GM06990 (cell line): ENCODE measurements around the gene LRRC75B.
"Not testable (repeated sequence)": the region's sequence is repeated elsewhere in the genome, so short reads cannot be mapped to it uniquely, and the experiment has no call there.

Experiments used
- DNase-seq: peaks from one replicate; pipeline ENCODE4 v3.0.0-alpha.2; 2011; ENCODE audit not compliant: insufficient read length; ENCODE audit errors: extremely low read depth
- H3K27me3 ChIP-seq: replicated peaks from 2 replicates; pipeline ENCODE4 v1.6.0; 2011; ENCODE audit warnings: low read length; ENCODE audit not compliant: control insufficient read depth, insufficient read depth
- H3K36me3 ChIP-seq: 2 replicates; pipeline ENCODE4 v1.5.1; 2011; ENCODE audit warnings: low read length; ENCODE audit not compliant: control insufficient read depth, insufficient read depth
- H3K4me3 ChIP-seq: replicated peaks from 2 replicates; pipeline ENCODE4 v1.5.1; 2011; ENCODE audit warnings: low read depth, mild to moderate bottlenecking, control low read depth, low read length
- CTCF ChIP-seq: IDR thresholded peaks from 2 replicates; pipeline ENCODE4 v1.5.1; 2011; ENCODE audit warnings: low read length, control low read depth, mild to moderate bottlenecking, inconsistent platforms; ENCODE audit not compliant: insufficient read depth, poor library complexity, severe bottlenecking

Gene LRRC75B

GRCh38 chr22:24592851-24593558 is at the start of gene LRRC75B:
LRRC75B (minus strand) TSS chr22:24593073; CDS start chr22:24593039, 34 bp downstream.
- no peaks in the 10 kb centered on the region for H3K27me3 ChIP-seq
- TF ChIP-seq CTCF = no peak
- DNase-seq = peak; percentile 75
- no peaks in the 10 kb centered on the region for H3K36me3 ChIP-seq
- peak within 1 kb of the TSS; percentile 57 for H3K4me3 ChIP-seq

GRCh38 chr22:24642307-24642706 is 49.4 kb upstream of the LRRC75B start:
- not testable (repeated sequence) for H3K27me3 ChIP-seq, DNase-seq, H3K36me3 ChIP-seq, H3K4me3 ChIP-seq

GRCh38 chr22:24636513-24636912 is 43.6 kb upstream of the LRRC75B start:
- not testable (repeated sequence) for DNase-seq, H3K36me3 ChIP-seq, H3K27me3 ChIP-seq, H3K4me3 ChIP-seq

- H3K4me3 ChIP-seq = not testable (repeated sequence)
Measured at GRCh38 chr22:24634776-24635389, 42.0 kb upstream of the LRRC75B start.

GRCh38 chr22:24633231-24634023 is 40.6 kb upstream of the LRRC75B start:
- DNase-seq, H3K4me3 ChIP-seq, H3K36me3 ChIP-seq, H3K27me3 ChIP-seq: not testable (repeated sequence)

More at GRCh38 chr22:24634776-24635389, 42.0 kb upstream of the LRRC75B start:
- not testable (repeated sequence) for DNase-seq, H3K36me3 ChIP-seq, H3K27me3 ChIP-seq
- TF ChIP-seq CTCF = peak; percentile 18

GRCh38 chr22:24632642-24633041 is 39.8 kb upstream of the LRRC75B start:
- not testable (repeated sequence) for H3K4me3 ChIP-seq, DNase-seq, H3K36me3 ChIP-seq, H3K27me3 ChIP-seq

- H3K4me3 ChIP-seq, H3K36me3 ChIP-seq, H3K27me3 ChIP-seq, DNase-seq: not testable (repeated sequence)
Measured at GRCh38 chr22:24631430-24632122, 38.7 kb upstream of the LRRC75B start.

- not testable (repeated sequence) for H3K4me3 ChIP-seq, H3K36me3 ChIP-seq, H3K27me3 ChIP-seq, DNase-seq
Measured at GRCh38 chr22:24630812-24631427, 38.0 kb upstream of the LRRC75B start.
